Activated CD8-positive, alpha-beta memory T cell treated with anti-CD3 and anti-CD28 coated beads for 4 hours (primary cell): ENCODE measurements around the gene PIERCE2.
"Not testable (repeated sequence)": the region's sequence is repeated elsewhere in the genome, so short reads cannot be mapped to it uniquely, and the experiment has no call there.

Experiments used
- DNase-seq, 2 donors: peaks; one replicate each; pipeline ENCODE4 v3.0.0-alpha.2; 2020; ENCODE audit warnings: low read depth in 2 of 2

The PIERCE2 gene, protein sequence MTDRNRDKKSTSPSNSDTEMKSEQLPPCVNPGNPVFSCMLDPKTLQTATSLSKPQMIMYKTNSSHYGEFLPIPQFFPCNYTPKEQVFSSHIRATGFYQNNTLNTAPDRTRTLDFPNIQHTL

DNA sequence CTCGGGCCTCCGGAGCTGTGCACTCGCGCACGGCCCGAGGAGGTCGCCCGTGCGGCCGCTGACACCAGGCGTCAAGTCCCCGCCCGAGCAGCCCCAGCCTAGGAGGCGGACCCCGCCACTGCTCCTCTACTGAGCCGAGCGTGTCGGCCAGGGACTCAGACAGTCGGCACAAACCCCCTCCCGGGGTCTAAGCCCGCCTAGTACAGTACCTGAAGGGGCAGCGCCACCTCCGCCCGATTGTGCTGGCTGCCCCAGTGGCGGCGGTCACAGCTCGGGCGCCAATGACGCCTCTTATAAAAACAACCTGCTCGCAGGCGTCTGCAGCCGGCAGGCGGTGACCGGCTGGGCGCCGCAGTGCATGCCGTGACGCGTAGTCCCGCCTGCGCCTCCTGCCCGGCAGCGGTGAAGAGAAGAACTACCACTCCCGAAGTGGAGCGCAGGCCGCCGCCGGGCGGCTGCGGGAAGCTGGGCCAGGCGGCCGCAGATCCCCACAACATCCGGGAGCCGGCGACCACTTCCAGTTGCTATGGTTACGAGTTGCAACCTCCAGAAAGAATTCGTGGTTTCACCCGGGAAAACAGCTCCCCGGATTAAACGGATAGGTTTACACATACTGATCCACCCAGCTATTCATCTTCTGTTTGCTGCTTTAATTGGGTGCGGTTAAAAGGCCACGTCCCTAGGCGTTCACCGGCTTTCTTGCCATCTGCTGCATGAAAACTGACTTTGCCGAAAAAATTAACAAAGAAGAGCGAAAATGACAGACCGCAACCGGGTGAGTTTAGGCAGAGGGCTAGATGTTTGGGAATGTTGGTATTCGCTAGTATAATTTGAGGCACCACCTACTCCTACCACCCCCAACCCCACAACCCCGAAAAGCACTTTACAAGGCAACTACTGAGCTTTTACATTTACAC lies at the start of gene PIERCE2, which contains the start of gene CCPG1:
TSS of gene PIERCE2 (plus strand) at position 484 of the 917 bp plus-strand sequence. CDS start at position 758, 274 bp downstream.
TSS of gene CCPG1 (minus strand) at position 348 of the 917 bp plus-strand sequence. CDS start 18,935 bp downstream, outside the sequence.
- peak; percentile 67 to 71 for DNase-seq

DNA sequence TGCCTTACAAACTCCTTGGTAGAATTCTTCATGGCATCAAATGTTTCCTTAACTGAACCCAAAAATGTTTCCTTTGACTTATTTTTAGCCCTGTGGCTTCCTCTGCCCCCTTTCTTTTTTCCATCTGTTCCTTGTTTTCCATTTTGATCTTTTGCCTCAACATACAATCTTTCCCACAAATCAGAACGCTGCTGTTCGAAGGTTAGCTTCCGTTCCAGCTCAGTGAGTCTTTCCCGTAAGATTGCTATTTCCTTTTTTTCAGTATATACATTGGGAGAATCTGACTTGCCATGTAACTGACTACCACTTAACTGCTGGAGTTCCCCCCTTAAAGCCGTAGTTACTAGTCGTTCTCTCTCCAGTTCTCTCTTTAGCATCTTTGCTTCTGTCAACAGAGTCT lies 48.0 kb upstream of the PIERCE2 start:
- DNase-seq, result no peak

DNA sequence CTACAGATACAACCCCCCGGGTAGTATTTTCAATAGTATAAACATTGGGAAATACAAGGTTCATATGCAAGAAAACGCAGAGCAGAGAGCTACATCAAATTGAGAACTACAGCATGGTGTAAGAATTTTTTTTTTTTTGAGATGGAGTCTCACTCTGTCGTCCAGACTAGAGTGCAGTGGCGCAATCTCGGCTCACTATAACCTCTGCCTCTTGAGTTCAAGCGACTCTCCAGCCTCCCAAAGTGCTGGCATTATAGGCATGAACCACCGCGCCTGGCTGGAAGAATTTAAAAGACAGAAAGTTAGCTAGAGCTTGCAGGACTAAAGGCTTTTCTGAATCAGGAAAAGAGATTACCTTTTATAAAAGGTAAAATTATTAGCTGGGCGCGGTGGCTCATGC lies 47.2 kb upstream of the PIERCE2 start:
- DNase-seq, result no peak

DNA sequence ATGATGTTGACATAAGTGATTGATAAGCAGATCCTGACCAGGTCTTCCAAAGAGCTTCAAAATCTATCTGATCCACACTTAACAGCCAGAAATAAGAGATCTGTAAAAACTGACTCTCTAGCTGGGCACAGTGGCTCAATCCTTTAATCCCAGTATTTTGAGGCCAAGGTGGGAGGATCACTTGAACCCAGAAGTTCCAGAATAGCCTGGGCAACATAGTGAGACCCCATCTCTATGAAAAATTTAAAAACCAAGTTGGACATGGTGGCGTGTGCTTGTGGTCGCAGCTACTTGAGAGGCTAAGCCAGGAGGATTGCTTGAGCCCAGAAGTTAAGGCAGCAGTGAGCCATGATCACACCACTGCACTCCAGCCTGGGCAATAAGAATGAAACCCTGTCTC lies 45.7 kb upstream of the PIERCE2 start:
- DNase-seq, result no peak

DNA sequence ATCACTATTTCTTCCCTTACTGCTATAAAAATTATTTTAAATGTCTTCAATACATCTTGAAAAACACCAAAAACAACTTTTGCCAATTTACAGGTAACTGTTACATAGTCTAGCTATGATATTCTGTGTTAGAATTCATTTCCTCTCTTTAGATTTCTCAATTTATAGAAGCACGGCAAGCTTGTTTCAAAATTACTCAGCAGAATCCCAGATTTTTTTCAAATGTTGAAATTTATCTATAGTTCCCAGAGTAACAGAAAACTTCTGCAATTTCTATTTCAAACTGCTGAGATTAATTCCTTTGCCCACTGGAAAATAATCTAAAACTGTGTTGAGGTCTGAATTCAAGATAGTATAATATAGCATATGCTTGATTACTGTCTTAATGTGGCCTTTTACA lies 41.3 kb upstream of the PIERCE2 start:
- no peak for DNase-seq

- DNase-seq, result no peak
Measured at GRCh38 chr15:55372701-55373440, 35.4 kb upstream of the PIERCE2 start.

GRCh38 chr15:55379095-55379494 lies 29.2 kb upstream of the PIERCE2 start:
- no peak for DNase-seq

GRCh38 chr15:55381595-55381994 lies 26.7 kb upstream of the PIERCE2 start:
- DNase-seq, result no peak

- no peak for DNase-seq
Measured at GRCh38 chr15:55383687-55384086, 24.6 kb upstream of the PIERCE2 start.

DNA sequence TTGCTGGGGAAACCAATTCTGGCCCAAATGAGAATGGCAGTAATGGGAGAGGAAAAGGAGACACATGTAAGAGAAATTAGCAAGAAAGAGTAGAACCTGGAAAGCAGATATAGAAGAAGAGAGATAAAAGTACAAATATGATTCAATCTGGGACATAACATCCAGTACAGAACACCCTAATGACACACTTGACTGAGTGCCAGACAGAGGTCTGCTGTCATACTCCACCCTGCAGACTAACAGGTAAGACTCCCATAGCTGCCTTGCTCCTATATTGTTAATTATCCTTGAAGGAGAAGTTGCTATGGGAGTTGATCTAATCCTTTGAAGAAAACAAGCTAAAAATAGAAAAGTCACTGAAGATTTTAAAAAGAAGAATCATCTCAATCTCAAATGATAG lies 21.3 kb upstream of the PIERCE2 start:
- no peak for DNase-seq

DNA sequence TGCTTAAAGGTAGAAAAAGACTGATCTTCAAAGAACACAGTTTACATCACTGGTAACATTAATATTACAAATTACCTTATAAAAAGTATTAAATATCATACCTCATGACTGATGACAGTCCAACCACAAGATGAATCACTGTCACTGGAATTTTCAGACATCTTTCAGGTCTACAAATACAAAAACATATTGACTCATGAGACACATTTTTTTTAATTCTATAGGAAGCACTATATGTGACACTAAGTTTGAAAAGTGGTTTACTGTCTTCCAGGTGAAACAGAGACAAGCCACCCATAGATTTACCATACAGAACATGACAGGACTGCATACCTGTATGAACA lies 19.1 kb upstream of the PIERCE2 start:
- DNase-seq, result no peak

DNA sequence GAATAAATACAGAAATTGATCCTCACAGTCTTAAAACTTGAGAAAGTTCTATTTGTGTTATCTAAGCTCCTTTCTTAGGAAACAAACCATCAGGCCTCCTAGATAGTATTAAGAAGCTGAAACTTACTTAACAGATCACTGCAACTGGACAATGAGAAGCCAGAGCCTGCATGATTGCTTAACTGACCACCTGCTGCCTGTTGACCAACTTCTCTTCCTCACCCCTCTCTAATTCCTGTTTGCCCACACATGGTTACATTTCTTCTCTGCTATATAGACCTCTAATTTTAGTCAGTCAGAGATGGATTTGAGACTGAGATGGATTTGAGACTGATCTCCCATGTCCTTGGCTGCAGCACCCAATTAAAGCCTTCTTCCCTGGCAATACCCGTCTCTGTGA lies 13.6 kb upstream of the PIERCE2 start:
- no peak for DNase-seq

DNA sequence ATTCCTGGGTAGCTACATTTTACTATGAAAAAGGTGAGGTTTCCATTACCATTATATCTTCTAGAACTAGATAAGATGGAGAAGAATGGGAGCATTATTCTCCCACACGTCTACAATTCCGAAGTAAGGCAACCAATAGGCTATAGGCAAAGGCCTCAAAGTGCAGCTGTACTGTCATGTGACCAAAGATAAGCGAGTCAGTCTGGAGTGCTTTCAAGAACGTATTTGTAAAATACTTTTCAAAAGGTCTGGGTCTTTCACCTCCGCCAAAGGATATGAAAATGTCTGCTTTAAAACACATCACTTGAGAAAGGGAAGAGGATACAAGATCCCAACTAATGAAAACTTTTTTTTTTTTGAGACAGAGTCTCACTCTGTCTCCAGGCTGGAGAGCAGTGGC lies 10.1 kb upstream of the PIERCE2 start:
- DNase-seq, result no peak

- not testable (repeated sequence) for DNase-seq
Measured at GRCh38 chr15:55400050-55400449, 8.2 kb upstream of the PIERCE2 start.

DNA sequence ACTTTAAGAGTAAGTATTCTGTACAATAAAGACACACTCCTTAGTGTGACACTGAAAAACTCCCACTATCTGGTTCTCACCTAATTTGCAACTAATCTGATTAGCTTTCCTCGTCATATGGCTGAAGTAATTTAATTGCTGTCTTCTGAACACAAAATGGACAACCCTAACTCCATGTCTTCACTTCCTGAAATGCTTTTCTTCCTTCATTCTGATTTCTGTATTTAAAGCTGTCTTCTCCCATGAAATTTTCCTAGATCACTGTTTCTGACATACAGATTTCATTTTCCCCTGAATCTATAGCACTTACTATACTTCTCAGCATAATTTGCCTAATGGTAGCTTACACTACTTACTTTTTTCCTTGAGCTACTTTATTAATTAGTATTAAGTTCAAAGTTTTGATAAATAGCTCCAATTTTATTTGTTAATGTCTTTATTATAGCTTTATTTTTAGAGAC lies 6.5 kb upstream of the PIERCE2 start:
- DNase-seq, result no peak

- DNase-seq, result no peak
Measured at GRCh38 chr15:55402707-55403106, 5.6 kb upstream of the PIERCE2 start.

- DNase-seq, result no peak
Measured at GRCh38 chr15:55403531-55403930, 4.8 kb upstream of the PIERCE2 start.

DNA sequence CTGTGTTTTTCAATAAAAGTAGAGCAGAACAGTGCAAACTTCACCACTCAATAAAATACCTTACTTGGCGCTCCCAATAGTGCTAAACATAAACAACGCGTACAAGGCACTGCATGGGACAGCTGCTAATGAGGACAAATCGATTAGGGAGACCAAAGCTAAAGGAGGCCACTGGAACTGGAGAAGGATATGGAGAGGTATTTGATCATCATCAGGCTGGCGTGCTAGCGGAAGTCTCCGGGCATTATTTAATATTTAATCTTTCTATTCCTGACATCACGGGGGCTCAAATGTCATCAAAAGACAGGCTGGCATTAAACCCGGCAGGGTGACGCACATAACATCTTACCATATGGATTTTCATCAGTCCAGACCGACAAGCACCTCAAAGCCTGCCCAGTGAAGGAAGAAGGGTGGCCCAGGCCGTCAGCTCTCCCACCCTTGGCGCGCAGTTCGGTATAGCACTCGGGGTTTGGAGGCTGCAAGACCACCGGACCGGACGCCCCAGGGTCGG lies 740 bp upstream of the PIERCE2 start:
- DNase-seq, result peak in 1 of 2 donors; percentile 0

DNA sequence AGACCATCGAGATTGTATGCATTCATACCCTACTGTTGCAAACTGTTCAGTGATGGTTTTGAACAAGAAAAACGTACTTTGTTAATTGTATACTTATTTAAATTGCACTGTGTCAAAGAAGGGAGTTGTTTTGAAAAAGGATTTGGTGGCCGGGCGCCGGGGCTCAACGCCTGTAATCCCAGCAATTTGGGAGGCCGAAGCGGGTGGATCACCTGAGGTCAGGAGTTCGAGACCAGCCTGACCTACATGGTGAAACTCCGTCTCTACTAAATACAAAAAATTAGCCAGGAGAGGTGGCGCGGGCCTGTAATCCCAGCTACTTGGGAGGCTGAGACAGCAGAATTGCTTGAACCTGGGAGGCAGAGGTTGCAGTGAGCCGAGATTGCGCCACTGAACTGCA lies 681 bp downstream of the PIERCE2 start:
- not testable (repeated sequence) for DNase-seq

DNA sequence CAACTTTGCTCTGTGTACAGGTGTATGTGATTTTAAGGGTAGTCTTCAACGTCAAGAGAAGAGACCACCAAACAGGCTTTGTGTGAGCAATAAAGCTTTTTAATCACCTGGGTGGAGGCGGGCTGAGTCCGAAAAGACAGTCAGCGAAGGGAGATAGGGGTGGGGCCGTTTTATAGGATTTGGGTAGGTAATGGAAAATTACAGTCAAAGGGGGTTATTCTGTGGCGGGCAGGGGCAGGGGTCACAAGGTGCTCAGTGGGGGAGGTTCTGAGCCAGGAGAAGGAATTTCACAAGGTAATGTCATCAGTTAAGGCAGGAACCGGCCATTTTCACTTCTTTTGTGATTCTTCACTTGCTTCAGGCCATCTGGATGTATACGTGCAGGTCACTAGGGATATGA lies 9.4 kb downstream of the PIERCE2 start:
- not testable (repeated sequence) for DNase-seq

- no peak for DNase-seq
Measured at GRCh38 chr15:55420171-55420866, 12.0 kb downstream of the PIERCE2 start.

DNA sequence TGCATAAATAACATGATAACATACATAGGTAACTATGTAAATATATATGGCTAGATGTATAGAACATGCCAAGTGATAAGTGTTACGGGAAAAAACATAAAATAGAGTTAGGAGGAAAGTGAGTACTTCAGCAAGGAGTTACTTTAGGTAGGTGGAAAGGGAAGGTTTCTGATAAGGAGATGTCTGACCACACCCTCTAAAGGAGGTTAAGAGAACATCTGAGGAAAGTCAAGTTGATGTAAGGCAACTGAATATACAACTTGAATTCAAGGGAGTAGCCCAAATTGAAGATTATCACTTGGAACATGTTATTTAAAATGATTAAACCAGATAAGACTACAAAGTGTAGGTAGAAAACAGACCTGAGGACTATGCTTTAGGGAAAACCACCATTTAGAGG lies 13.8 kb downstream of the PIERCE2 start:
- no peak for DNase-seq
